CD4-positive, alpha-beta T cell treated with Interleukin-15 for 1 hour (primary cell): Measurements from ENCODE around the gene ARAP3.
A peak's percentile ranks its signal among the peaks of the same experiment; 100 is the strongest.
"Not testable (repeated sequence)": the region's sequence is repeated elsewhere in the genome, so short reads cannot be mapped to it uniquely, and the experiment has no call there.

ENCODE experiments used
- DNase-seq: peaks from one replicate; pipeline ENCODE4 v3.0.0-alpha.2; 2020

ARAP3 gene

DNA sequence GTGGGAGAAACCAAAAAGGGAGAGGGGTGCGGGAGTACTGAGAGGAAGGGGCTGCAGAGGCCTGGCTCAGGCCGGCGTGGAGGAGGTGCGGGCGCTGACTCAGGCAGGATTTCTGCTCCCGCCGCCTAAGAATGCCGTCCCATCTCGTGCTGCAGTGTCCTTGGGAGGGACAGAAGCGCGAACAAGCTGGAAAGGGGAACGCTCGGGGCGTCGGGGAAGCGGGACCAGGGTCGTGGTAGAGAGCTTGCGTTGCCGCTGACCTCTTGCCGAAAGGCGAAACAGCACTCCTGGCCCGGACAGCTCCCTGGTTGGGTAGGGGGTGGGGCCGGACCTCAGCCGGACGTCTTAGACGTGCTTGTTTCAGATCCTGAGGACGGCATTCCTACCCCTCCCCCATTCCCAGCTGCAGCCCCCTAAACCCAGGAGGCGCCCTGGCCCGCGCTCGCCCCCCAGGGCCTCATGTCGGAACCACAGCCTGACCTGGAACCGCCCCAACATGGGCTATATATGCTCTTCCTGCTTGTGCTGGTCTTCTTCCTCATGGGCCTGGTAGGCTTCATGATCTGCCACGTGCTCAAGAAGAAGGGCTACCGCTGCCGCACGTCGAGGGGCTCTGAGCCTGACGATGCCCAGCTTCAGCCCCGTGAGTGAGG, 44.1 kb downstream of the ARAP3 start:
- peak; percentile 69 for DNase-seq

- DNase-seq, result no peak
Observed at GRCh38 chr5:141637123-141637766, 44.8 kb downstream of the ARAP3 start.

DNA sequence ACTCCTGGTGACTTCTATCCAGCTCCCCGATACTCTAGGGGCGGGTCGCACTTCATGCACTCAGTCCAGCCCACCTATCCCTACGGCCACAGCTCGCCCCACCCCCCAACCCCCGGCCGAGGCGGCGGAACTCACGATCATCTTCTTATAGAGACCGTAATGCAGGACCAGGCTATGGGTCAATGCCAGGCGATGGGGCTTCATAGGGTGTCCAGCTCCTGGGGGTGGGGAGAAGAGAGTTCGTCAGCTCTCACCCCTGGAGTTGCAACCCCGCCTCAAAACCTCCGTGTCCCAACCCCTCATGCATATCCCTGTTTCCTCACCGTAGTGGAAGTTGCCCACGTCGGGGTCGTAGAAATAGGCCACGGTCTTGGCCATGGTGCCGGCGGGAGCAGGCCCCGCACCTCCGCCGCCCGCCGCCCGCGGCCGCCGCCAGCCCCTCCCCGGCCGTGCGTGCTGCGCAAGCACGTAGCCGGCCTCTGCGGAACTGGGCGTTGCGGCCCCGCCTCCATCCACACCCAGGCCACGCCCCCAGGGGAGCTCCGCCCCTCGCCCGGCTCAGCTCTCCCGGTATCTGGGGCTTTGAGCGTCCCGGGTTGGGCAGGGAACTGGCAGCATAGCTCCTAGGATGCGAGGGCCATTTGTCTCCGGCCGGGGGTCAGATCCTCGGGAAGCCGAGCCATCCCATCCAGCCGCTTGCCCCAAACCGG, 45.5 kb downstream of the ARAP3 start, which contains the start of the genes HDAC3 and RELL2:
TSS of gene HDAC3 (minus strand) at position 437 of the 710 bp plus-strand sequence. CDS start at position 378, 59 bp downstream.
TSS of gene RELL2 (plus strand) at position 585 of the 710 bp plus-strand sequence. CDS start 1,229 bp downstream, outside the sequence.
- DNase-seq, result peak; percentile 91

GRCh38 chr5:141636106-141636412, 46.0 kb downstream of the ARAP3 start:
- no peak for DNase-seq

- no peak for DNase-seq
Observed at GRCh38 chr5:141635646-141636045, 46.4 kb downstream of the ARAP3 start.

GRCh38 chr5:141634720-141635119, 47.3 kb downstream of the ARAP3 start:
- no peak for DNase-seq

DNA sequence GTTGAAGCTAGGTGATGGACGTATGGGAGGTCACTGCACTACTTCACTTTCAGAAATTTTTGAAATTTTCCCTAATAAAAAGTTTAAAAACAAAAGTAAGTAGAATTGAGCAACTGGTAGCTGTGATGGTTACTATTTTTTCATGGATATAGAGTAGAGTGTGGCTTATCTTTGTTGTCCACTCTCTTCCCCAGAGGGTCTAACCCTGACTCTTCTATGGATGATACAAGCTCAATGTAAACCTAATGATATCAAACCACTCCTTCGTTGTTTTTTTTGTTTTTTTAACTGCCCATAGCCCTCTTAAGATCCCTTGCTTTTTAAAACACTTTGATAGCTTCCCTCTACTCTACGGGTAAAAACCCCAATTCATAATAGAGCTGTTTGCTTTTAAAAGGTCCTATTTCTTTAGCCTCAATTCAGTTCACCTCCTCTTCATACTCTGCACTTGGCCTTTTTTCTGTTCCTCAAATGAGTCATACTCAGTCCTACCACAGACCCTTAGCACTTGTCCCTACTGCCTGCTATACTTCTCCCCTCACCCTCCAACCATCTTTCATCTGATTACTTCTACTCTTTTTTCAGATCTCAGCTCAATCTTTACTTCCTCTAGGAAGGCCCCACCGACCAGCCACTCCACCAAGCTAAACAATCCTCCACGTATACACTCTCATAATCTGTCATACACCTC, 48.0 kb downstream of the ARAP3 start:
- no peak for DNase-seq

DNA sequence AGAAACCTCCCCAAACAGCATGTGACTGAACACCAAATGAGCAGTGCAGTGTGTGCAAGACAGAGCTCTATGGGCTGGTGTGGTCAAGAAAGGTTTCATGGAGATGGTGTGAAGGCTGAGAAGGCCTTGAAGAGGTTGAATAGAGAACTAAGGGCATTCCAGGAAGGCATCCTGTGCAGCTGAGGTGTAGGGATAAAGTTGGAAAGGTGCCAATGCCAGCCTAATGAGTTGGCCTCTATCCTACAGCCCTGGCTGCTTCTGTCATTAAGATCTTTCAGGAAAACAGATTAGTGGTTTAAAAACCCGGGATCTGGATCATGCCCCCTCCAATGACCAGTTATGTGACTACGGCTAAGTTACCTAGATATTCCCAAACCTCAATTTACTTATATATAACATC, 49.4 kb downstream of the ARAP3 start:
- no peak for DNase-seq

- DNase-seq, result no peak
Observed at GRCh38 chr5:141630570-141631140, 51.4 kb downstream of the ARAP3 start.

DNA sequence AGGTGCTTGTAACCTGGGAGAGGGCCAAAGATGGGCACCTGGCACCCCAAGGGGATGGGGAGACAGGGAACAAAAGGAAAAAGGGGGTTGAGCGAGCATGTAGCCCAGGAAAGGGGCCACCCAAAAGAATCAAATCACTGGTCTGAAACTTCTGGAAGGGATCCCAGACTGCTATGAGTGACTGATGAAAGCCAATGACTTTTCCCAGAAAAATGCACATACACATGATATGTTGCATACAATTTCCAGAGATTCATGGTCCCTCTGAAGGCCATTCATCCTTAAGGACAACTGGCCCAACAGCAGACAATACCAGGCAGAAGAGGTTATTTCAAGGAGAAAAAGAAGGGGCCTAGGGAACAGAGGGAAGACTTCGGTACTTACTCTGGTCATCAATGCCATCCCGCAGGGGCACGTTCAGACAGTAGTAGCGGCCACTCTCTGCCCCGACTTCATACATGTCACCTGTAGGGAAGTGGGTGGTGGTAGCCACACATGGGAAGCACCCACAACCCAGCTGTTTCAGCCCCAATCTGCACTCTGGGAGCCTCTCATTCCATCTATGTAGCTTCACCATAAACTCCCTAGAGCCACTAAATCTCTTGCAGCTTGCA, 53.7 kb downstream of the ARAP3 start:
- no peak for DNase-seq

GRCh38 chr5:141623611-141624010, 58.4 kb downstream of the ARAP3 start:
- no peak for DNase-seq

- peak; percentile 46 for DNase-seq
Observed at GRCh38 chr5:141623186-141623585, 58.8 kb downstream of the ARAP3 start.

GRCh38 chr5:141618804-141619554, 63.1 kb downstream of the ARAP3 start, which contains the start of gene DIAPH1:
DIAPH1 (minus strand) TSS chr5:141619000; CDS start chr5:141618914, 86 bp downstream.
- peak; percentile 98 for DNase-seq

DNA sequence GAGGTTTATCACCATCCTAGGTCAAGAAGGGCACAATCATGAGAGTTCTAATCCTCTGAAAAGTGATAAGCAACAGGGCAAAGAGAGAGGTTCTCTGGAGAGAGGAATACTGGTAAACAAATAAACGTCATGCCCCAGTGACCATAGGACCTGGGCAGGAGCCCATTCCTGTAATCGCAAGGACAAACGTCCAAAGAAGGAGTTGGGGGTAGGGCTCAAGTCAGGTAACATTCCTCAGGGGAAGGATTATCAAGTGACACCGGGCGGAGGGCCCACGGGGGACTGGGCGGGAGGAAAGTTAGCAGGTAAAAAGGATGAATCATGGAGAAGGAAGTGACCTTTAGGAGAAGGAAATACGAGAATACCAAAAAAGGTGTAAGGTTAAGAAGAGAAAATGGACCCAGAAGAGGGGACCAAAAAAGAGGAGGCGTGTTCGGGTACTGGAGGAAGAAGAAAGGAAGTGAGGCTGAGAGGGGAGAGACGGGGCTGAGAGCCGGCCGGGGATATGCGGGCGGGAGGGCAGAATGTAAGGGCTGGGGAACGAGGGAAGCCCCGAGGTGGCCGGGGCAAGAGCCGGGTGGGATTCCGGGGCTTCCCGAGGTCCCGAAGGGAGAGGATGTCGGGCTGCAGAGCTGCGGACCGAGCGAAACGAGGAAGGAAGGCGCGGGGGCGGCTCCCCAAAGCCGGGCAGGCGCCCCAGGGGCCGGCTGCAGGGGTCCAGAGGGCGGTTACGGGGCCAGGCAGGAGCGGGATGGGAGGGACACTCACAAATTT, 63.8 kb downstream of the ARAP3 start:
- peak; percentile 33 for DNase-seq

- no peak for DNase-seq
Observed at GRCh38 chr5:141617682-141618029, 64.4 kb downstream of the ARAP3 start.

DNA sequence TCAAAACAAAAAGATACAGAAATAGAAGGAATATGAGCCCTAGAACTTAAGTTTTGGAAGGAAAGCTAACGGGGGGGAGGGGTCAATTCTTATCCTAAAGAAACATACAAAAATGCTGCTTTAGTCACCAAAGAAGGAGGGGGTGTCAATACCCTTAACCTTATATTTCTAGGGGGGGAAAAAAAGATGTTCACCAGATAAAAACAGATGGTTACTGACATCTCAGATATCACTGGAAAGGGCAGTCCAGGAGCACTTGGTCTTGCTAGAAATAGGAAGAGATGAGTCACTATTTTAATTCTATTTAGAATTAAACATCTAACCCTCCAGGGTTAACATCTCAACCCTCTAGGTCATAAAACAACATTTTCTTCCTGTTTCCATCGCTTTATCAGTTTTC, 64.9 kb downstream of the ARAP3 start:
- no peak for DNase-seq

- no peak for DNase-seq
Observed at GRCh38 chr5:141615991-141616720, 65.9 kb downstream of the ARAP3 start.

DNA sequence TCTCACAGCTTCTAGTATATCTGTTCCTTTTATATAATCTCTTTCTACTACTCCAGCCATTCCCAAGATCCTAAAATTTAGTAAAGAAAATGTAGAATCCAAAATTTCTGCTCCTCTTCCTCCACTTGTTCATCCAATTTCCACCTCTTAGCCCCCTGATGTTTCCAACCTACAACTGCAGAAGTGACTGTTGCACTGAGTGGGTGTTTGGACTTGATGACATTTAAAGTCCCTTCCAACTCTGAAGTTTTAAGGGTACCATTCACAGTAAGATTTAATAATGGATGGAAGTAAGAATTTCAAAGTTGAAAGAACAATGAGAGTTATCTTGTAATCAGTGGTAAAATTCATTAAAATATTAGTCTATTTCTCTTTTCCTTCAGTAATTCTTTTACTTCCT, 68.7 kb downstream of the ARAP3 start:
- DNase-seq, result no peak

DNA sequence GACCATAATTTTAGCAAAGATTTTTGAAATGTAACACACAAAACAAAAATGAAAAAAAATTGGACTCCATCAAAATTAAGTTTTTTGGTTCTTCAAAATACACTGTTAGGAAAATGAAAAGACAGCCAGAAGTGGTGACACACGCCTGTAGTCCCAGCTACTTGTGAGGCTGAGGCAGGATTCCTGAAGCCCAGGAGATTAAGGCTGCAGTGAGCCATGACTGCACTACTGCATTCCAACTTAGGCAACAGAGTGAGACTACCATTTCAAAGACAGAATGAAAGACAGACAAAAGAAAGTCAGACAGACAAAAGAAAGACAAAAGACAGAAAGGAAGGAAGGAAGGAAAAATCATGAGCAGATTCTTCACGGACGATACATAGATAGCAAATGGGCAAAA, 70.7 kb downstream of the ARAP3 start:
- DNase-seq, result no peak

- not testable (repeated sequence) for DNase-seq
Observed at GRCh38 chr5:141609921-141610320, 72.1 kb downstream of the ARAP3 start.
